Measurements from ENCODE around the gene FAM78A.

GRCh38 chr9:131214286-131214856, 61.9 kb downstream of the FAM78A start:
- TF ChIP-seq POLR2A (IDR thresholded peaks at IDR 0.05) (no peak), CTCF (IDR thresholded peaks at IDR 0.05) (no peak)
